Transverse colon (tissue), 3 donors: Measurements from ENCODE around the gene KCNH2.
"Not testable (repeated sequence)": the region's sequence is repeated elsewhere in the genome, so short reads cannot be mapped to it uniquely, and the experiment has no call there.

Source experiments
- CTCF ChIP-seq, 5 experiments: fragments of 200-600 bp in 3 of 5; fragments of 450-650 bp in 2 of 5; sonication (generic) in 3 of 5; IDR thresholded peaks; 1 replicate in 2 of 5; 2 replicates in 3 of 5; pipeline ENCODE4 v1.5.1; 2016 to 2017; ENCODE audit warnings: antibody characterized with exemption in 5 of 5, inconsistent platforms in 3 of 5, mild to moderate bottlenecking in 2 of 5, moderate library complexity in 1 of 5
- EP300 ChIP-seq: sonication (generic); formaldehyde crosslinking; IDR thresholded peaks from one replicate; pipeline ENCODE4 v1.6.1; 2017; ENCODE audit warnings: antibody characterized with exemption, low read depth
- POLR2A ChIP-seq: fragments of 450-650 bp; IDR thresholded peaks from one replicate; pipeline ENCODE4 v1.6.1; 2016; ENCODE audit warnings: antibody characterized with exemption, mild to moderate bottlenecking, moderate library complexity

- TF ChIP-seq CTCF (IDR thresholded peaks at IDR 0.05); EP300: not testable (repeated sequence)
- peak; percentile 3 for TF ChIP-seq POLR2A
Observed at GRCh38 chr7:151027728-151028130, 49.6 kb upstream of the KCNH2 start.
